GM21360 (cell line): Measurements from ENCODE around the gene TTLL11.
A peak's percentile ranks its signal among the peaks of the same experiment; 100 is the strongest.

ENCODE experiments used
- ATAC-seq: cut with Tn5 transposase; IDR thresholded peaks from one replicate; pipeline ENCODE4 v1.9.1; 2021; ENCODE audit warnings: mild to moderate bottlenecking, moderate library complexity; ENCODE audit not compliant: unreplicated experiment

The TTLL11 gene

DNA sequence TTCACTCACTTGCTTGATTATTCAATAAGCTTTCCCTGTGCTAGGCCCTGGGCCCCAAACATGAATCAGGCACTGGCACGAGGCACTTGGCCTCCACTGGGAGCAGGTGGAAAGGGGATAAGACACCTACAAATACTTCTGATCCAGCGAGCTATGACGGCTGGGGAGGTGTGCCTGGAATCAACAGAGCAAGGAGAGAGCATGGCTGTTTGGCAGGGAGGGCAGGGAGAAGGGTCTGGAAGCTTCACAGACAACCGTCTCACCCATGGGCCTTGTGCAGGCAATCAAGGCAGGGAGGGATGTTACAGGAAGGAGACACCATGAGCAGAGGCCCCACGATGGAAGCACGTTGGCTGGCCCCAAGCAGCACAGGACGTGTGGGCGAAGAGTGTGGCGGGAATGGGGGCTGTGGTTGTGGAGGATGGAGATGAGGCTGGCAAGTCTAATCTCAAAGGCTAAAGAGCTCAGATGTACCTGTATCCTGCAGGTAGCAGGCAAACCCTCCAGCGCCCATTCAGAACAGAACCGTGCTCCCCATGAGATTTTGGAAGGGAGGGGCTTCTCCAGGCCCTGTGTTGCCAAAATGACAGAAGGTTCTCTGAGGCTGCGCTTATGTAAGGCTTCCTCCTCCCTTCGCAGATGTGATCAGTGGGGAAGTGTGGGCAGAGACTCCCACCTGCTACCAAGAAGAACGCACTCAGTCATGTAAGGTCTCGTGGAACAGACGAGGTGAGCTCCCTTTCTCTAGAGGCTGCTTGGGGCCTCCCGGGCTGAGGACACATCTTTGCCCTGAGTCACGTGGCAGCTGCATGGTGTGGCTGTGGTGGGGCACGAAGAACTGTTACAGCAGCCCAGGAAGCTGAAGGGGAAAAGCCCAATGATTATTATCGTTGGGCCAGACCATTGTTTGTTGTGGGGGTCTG lies 252.0 kb downstream of the TTLL11 start:
- ATAC-seq, result no peak

DNA sequence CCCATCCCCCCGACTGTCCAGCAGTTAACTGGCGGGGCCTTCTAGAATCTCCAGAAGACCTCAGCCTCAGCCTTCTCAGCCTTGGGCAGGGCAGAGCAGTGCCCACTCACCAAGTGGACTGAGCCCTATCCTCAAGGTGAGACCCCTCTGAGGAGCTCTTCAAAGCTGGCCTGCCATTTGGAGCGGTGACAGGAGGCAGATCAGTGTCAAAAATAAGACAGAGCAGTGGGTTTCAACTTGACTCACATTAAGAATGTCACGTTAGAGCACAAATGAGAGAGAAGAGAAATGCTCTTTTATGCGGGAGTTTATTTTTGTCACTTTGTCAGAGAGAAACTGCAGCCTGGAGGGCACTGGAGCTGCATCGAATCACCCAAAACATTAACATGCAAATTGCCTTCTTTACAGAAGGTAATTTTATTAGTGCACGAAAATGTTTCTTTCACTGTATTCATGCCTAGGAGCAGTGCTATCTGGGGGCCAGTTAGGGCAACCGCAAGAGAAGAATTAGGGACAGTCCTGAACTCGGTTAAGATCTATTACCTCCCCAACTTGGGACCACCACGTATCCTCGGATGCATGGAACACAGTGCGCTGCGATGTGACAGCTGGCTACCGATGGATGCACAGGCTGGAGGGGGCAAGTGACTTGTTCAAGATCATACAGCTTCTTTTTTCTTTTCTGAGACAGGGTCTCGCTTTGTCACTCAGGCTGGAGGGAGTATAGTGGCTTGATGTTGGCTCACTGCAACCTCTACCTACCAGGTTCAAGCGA lies 253.2 kb downstream of the TTLL11 start:
- peak; percentile 87 for ATAC-seq

DNA sequence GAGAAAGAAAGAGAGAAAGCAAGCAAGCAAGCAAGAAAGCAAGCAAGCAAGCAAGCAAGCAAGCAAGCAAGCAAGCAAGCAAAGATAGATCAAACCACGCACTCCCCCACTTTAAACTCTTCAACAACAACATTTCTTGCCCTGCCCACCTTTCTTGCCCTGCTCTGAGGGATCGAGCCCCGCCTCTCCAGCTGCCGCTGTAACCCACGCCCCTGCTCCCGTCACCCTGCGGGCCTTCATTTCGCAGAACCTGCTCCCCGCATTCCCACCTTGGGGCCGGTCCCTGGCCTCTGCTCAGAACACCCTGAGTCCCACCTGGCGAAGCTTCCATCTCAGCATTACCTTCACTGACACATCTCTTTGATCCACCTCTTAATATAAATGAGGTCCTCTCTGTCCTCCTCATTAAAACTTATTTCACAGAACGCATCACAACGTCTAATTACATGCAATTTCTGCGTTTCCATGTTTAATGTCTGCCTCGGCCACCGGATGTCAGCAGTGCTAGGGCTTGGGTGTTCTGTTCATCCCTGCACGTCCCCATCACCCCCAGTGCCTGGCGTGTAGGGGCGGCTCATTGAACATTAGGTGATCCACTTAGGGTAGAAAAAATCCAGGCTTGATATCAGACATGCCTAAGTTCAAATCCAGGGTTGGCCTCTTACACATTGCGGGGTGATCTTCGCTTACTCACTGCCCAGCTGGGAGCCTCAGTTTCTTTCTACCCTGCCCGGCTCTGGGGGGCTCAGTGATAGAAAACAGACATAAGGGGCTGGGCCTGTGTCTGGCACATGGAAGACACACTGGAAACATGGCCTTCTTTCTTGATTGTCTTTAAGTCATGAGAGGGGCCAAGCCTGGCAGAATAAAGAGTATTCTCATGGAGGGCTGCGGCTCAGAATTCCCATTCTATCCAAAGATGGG lies 254.1 kb downstream of the TTLL11 start:
- no peak for ATAC-seq

DNA sequence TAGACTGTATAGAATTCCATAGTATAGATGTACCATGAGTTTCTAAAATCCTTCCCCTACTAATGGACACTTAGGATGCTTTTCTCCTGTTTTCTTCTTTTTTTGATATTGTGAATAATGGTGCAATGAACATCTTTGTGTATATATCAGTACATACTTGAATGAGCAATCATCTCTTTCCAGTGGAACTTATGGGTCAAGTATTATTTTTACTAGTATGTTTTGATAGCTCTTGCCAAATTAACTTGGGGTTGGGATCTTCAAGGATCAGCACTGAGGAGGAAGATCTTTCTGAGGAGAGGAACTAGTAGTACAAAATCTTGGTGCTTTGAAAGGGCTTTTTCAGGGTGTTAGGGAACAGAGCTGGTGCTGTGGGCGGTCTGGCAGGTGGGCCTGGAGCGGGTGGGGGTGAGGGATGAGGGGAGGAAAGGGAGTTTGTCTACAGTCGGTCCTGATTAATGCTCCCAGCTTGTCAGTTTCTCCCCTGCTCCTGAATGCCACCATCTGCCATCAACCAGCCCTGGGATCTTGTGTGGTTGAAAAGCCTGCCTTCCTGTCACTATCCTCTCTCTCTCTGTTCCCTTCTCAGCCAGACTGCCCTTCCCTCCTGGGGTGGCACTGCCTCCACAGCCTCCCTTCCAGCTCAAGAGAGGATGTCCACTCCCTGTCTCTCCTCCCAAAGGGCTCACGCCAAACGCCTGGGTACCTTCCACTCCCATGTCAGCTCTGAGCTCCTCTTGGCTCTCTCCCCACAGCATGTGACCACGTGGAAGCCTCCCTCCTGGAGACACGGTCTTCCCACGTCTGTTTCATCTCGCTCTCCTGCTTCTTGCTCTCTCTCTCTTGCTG lies 255.8 kb downstream of the TTLL11 start:
- no peak for ATAC-seq

DNA sequence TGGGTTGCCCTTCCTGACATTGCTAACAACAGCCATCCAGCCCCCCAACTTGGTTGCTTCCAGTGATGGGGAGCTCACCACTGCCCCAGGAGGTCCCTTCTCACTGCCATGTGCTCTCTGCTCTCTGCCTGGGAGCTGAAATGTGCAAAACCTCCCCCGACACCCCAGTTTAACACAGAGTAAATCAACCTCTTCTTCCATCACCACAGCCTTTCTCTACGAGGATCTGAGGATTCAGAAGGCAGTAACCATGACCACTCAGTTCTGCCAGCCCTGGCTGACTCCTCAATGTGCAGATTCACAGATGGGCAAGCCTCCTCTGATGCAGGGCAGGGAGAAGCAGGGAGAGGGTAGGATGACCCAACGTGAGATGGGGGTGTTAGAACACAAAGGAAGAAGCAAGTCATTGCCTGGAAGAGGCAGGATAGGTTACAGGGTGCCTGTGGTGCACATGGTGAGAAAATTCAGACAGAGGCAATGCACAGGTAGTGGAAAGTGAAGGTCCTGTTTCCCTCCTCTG lies 256.7 kb downstream of the TTLL11 start:
- ATAC-seq, result no peak

DNA sequence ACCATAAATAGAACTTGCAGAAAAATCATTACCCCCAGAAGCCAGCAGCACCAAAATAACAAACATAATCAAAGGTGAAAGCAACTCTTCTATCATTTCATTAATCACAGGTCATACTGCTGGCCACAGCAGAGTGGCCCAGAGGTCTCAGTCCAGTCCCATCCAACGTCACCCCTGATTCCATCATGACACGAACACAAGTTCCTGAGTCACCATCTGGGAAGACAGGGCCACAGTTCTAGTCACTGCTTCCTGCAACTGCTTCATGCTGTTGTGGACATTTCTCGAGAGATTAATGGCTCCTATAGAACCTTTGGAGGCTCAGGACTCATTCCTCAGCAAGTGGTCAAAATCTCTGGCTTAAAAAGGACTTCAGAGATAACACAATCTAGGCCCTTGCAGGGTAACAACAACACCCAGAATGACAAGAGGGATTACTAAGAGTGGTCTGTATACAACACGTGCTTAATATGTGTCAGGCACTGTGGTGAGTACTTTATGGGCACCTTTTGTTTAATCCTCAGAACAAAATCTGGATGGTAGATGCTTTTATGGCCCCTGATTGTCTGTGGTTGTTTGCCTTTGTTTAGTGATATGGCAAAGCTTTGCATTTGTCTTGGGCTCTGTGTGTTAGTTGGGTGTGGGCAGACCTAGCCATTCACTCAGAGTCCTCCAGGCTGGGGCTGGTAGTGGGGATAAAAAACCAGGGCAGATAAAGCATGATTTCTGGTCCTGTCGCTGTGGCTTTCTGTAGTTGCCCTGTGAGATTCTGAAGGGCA lies 257.3 kb downstream of the TTLL11 start:
- ATAC-seq, result no peak

DNA sequence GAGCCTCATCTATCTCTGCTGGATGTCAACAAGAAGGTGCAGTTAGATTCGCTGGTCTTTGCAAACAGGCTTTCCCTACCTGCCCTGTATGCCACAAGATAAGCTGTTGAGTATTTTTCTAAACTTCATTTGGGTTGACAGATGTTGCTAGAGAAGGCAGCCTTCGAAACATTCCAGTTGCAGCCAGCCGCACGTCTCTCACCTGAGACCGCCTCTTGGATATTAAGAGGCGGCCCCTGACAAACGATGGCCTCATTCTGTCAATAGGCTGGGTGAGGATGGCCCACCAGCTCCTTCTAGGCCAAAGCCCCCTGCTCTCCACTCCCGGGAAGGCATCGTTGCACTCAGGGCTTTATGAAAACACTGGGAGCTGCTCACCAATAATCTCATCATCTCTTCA lies 260.0 kb downstream of the TTLL11 start:
- ATAC-seq, result no peak

DNA sequence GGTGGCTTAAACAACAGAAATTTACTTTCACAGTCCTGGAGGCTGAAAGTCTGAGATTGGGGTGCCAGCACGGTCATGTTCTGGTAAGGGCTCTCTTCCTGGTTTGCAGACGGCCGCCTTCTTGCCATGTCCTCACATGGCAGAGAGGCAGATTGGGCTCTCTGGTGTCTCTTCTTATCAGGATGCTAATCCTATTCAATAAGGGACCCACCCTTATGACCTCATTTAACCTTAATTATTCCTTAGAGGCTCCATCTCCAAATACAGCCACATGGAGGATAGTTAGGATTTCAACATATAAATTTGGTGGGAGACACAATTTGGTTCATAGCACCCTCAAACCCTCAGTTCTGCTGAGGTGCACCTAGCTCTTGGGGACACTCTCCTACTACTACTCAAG lies 261.2 kb downstream of the TTLL11 start:
- no peak for ATAC-seq

DNA sequence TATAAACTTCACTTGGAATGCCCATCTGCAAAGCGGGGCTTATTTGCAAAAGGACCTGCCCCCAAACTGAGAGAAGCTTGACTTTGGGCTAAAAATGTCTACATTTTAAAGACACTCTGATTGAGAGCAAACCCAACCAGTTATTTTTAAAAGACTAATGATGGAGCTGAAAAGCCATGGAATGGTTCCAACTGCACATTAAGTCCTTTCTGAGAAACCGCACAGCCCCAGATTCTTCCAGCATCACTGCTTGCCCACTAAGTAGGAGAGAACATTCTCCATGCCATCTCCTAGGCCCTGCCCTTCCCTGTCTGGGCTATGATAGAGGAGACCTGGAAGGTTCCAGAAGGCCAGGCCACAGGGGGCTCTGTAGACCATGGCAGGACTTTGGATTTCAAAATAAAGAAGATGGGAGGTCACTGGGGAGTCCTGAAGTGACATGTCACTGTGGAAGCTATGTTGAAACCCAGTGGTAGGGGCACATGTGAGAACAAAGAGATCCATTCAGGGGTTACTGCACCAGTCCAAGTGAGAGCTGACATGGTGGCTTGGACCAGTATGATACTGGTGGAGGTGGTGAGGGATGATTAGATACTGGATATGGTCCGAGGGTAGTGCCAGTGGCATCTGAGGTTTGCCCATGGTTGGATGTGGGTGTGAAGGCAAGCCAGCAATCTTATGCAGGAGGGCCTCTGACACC lies 262.5 kb downstream of the TTLL11 start:
- no peak for ATAC-seq

DNA sequence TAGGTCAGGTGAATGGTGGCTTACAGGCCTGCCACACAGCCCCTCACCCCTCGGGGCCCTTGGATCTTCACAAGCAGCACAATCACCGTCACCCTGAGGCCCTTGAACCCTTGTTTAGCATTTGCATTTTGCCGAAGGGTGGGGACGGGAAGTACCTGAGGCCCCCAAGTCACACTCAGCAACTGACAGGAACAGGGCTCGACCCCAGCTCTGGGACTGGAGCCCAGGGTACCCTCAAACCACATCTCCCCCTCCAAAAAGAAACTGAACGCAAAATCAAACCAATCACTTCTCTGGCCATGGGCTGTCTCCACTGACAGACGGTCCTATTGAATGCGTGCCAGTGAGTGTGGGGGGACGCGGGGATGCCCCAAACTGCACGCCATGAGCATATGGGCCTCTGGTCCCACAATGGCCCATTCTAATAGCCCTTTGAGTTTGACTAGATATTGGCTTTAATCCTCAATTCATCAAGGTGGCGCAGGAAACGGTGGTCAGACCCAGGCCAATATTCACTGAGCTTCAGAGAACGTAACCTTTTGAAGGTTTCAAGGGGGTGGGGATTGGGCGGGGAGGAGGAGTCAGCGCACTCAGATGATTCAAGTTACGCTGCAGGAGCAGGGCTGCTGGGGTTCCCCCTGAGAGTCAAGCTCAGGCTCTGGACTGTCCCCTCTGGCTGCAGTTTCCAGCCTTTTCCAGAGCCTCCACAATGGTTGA lies 265.7 kb downstream of the TTLL11 start:
- no peak for ATAC-seq

DNA sequence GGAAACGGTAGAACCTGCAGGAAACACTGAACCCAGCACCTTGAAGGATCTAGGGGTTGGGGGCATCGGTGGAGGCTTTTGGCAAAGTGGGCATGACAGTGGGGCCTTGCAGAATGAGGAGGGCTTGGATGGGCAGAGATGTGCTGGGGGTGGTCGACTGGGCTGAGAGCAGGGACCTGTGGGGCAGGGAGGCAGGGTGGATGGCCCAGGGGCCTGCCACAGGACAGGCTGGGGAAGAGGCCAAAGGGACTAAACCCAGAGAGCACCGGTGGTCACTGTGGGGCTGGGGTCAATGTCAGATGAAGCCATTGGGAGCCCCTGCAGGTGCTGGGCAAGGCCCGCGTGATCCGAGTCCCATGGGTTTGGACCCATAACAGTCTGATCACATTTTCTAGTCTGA lies 266.4 kb downstream of the TTLL11 start:
- no peak for ATAC-seq

DNA sequence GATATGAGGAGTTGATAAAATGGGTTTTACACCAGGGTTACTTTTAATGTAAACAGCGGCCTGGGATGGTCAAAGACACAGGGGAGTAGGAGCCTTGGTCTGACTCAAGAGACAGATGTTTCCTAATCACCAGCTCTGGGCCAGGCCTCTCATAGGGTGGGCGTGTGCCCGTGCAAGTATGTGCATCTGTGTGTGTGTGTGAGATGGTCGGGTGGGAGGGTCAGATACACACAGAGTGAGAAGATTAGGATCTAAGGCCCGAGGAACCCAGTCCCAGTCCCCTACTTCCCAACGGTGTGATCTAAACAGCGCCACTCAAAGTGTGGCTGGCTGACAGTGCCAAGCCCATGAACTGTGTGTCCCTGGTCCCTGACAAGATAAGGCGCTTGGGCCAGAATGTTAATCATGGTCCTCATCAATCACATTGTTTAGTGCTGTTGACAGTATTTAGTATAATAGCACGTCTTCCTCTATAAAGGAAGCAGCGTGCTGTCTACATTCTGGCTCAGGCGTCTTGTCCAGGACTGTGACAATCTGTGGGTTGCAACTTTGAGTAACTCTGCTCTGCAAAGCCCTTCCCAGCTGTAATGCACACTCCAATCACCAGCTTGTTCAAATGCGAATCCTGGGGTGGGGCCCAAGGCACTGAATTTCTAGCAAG lies 267.9 kb downstream of the TTLL11 start:
- ATAC-seq, result no peak

DNA sequence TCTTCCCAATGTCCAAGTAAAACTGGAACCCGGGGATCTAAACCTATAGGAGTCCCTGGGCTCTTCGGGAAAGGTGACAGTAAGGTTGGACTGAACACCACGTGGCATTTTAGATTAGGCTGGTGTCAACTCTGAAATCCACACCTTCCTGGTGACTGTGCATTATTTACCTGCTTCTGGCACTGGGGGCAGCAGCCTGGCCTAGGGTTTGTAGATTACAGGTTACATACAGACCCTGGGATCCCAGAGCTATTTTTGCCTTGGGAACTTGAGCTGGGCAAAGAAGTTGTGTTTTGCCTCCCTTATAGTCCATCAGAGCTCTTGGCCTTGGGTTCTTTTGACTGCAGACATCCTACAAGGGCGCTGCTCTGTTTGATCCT lies 268.5 kb downstream of the TTLL11 start:
- no peak for ATAC-seq

DNA sequence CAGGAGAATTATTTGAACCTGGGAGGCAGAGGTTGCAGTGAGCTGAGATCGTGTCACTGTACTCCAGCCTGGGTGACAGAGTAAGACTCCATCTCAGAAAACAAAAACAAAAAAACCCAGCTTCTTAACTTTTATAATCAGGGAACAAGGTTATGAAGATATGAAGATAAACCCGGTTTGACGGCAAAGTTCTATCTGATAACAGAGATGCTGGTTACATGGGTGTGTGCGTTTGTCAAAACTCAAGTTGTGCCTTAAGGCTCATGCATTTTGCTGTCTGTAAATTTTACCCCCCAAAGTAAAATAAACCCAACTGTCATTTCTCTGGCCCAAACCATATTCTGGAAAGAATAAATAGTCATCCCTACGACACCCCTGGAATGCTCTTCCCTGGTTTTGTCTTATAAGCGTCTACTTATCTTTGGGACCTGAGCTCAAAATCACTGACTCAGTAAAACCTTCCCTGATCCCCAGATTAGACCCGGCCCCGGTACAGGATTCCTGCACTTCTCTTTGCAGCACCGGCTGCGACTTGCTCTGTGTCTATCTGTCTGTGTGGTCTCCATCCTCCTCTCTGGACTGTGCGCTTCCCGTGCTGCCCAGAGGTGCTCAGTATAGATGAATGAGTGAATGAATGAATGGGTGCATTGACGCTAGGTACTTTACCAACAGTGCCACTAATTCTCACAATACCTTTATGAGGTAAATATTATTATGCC lies 269.5 kb downstream of the TTLL11 start:
- ATAC-seq, result no peak

DNA sequence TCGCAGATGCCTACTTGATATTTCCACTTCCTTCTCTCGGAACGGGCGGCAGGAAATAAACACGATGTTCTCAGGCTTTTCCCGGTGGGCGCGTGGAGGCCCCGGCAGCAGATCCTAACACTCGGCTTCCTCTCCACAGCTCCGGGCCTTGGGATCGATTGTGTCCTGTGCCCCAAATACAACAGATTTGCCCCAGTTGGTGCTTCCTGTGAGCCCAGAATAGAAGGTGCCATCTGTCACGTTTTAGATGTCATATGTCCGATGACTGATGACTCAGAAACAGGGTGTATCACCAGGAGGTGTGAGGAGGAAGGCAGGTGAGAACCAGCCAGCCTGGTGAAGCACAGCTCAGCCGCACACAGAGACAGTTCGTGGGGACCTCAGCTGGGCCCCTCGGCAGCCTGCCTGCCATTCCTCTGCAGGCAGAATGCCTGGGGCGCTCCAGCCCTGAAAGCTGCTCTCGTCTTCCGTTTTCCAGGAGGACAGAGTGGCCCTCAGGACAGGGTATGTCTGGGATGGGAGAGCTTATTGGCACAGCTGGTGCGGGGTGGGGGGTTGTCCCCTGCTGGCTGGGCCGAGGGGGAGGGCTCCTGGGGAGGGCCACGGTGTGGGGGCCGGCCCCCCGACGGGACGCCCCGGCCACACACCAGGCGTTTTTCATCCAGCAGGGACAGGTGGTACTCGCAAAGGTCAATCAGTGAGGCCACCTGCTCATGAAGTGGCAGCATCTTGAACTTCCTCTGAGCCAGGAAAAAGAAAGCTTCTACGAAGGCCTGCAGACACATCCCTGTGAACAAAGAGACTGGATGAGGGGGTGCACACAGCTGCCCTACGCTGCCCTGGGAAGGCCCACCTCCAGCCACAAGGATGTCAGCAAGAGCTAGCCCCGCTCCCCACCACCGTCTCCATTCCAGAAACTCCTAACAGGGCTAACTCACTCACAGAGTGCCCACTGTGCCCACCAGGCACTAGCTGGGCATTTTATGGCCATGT lies 270.7 kb downstream of the TTLL11 start:
- no peak for ATAC-seq

DNA sequence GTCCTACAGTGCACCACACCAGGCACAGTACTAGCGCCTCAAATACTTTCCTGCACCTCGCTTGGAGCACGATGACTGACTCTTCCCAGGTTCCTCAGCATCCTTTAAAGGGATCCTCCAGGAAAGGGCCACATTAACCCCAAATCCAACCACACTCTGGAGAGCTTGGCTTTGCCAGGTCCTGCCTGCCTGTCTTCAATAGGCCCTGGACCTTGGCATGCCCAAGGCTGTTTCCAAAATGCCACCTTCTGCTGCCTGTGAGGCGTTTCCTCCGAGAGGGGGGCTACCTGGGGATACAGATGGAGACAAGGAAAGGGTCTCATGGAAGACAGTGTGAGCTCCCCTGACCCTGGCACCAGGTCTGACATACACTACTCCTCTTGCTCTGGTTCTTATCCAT lies 271.8 kb downstream of the TTLL11 start:
- ATAC-seq, result no peak
